Embryonic facial prominence (tissue), 1 donor: ENCODE measurements around the gene NENF.

Experiments
- DNase-seq: peaks from one replicate; pipeline ENCODE4 v3.0.0-alpha.2; 2016; ENCODE audit errors: extremely low spot score

NENF gene

DNA sequence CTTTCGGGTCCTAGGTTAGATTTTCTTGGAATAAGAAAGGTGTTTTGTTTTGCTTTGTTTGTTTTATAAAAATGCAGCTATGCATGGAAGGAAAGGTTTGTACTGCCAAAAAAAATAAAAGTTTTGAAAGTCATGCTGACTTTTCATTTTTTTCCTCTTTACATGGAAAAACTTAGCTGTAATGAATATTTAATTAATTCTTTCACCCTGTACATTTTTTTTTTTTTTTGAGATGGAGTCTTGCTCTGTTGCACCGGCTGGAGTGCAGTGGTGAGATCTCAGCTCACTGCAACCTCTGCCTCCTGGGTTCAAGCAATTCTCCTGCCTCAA, 48.7 kb downstream of the NENF start:
- no peak for DNase-seq

DNA sequence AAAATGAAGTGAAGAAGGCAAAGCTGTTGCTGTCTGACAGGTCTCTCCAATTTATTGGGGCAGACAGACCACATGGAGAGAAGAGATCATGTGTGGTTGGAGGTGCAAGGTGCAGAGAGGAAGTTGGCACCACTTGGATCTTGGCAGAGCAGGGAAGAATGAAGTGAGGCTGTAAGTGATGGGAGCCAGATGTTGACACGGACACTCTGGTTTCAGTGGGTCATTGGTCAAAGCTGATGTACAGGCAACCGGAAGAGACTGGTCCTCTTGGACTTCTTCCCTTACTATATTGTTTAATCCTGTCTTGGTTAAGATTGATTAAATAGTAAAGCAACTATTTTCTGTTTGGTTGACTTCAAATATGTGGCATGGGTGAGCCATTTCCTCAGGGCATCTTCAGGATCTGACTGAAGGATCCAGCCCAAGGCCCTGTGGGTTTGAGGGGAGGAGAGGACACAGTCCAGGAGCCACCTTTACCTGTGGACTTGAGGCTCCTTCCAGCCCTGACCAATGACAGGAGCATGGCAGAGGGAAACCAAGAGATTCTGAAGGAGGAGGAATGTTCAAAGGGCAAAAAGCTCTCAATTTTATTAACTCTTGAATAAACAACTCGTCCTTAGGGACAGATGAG, 49.4 kb downstream of the NENF start:
- DNase-seq = no peak

GRCh38 chr1:212482637-212483441, 50.1 kb downstream of the NENF start:
- no peak for DNase-seq

GRCh38 chr1:212484701-212485570, 52.2 kb downstream of the NENF start:
- DNase-seq = no peak

- DNase-seq = no peak
Measured at GRCh38 chr1:212485571-212485912, 52.8 kb downstream of the NENF start.

DNA sequence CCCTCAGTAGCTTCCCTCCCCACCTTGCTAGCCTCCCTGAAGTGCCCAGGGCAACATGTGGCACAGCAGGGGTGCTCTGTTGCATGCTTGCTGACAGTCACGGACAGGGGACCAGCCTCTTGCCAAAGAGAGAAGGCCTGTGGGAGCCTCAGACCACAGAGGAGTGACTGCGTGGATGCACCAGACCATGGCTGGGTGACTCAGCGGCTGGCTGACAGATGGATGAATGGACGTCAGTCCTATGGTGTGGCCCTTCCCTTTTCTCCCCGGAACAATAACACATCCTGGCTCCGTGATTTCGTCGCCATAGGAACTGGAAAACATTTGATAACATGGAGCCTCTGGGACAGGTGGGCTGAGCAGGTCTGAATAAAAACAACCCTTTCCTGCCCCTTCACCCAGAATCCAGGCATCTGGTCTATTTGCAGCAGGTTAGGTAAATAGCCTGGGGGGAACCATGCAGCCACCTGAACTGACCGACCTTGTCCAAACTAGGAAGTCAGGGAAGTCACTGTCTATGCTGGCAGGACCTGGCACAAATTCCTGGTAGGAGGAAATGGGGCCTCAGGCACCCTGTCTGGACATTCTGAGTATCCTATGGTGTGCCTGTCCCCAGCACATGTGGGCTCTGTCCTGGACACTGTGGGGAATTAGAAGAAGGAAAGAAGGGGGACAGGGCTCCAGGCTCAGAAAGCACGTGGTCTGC, 53.3 kb downstream of the NENF start:
- DNase-seq = no peak

- no peak for DNase-seq
Measured at GRCh38 chr1:212486619-212486975, 53.9 kb downstream of the NENF start.

- DNase-seq = no peak
Measured at GRCh38 chr1:212487286-212487685, 54.6 kb downstream of the NENF start.

GRCh38 chr1:212487774-212488435, 55.2 kb downstream of the NENF start:
- DNase-seq = no peak

- DNase-seq = no peak
Measured at GRCh38 chr1:212488436-212489283, 55.9 kb downstream of the NENF start.

- DNase-seq = no peak
Measured at GRCh38 chr1:212489284-212489859, 56.7 kb downstream of the NENF start.

DNA sequence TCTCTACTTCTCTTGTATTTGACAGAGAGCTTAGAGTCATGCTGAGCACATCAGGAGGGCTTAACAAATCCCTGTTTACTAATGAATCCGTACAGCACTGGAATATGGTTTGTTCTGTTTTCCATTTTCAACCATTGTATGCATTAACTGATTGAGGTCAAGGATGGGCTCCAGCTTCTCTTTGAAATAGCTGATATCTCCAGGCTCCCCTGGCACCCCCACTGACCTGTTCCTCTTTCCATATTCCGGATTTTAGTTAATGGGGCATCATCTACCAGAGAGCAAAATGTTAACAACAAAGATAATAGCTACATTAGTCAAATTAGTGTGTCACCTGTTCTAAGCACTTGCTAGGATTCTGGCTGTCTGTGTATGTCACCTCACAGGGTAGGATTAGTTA, 57.6 kb downstream of the NENF start:
- no peak for DNase-seq

GRCh38 chr1:212491454-212491853, 58.7 kb downstream of the NENF start:
- no peak for DNase-seq
